Loucy (cell line): ENCODE results near the gene C14orf119.

Source experiments
- H2AFZ ChIP-seq: fragments of 200-600 bp; sonication (generic); 2 replicates; pipeline ENCODE4 v1.6.0; 2016; ENCODE audit warnings: antibody characterized with exemption, mild to moderate bottlenecking, low read length, moderate library complexity
- H3F3A ChIP-seq: fragments of 200-600 bp; 2 replicates; pipeline ENCODE4 v1.6.0; 2016; ENCODE audit warnings: antibody characterized with exemption, low read depth, mild to moderate bottlenecking
- H3K27me3 ChIP-seq: fragments of 200-600 bp; sonication (generic); 2 replicates; pipeline ENCODE4 v1.6.1; 2014; ENCODE audit warnings: low read length, mild to moderate bottlenecking; ENCODE audit not compliant: insufficient read depth, poor library complexity, severe bottlenecking
- H3K36me3 ChIP-seq: fragments of 200-600 bp; sonication (generic); 2 replicates; pipeline ENCODE4 v1.6.1; 2016; ENCODE audit warnings: low read length; ENCODE audit not compliant: insufficient read depth
- H3K4me1 ChIP-seq: fragments of 200-600 bp; sonication (generic); 2 replicates; pipeline ENCODE4 v1.5.1; 2014; ENCODE audit warnings: low read length, mild to moderate bottlenecking; ENCODE audit not compliant: insufficient read depth, poor library complexity, severe bottlenecking
- H3K4me2 ChIP-seq: fragments of 200-600 bp; sonication (generic); 2 replicates; pipeline ENCODE4 v1.6.0; 2014; ENCODE audit warnings: antibody characterized with exemption, low read length, low read depth, mild to moderate bottlenecking; ENCODE audit not compliant: poor library complexity, severe bottlenecking
- H3K4me3 ChIP-seq: fragments of 200-600 bp; sonication (generic); 2 replicates; pipeline ENCODE4 v1.5.1; 2014; ENCODE audit warnings: low read length, mild to moderate bottlenecking, mixed read lengths; ENCODE audit not compliant: poor library complexity, severe bottlenecking
- H3K79me2 ChIP-seq: fragments of 200-600 bp; sonication (generic); 2 replicates; pipeline ENCODE4 v1.6.1; 2014; ENCODE audit warnings: low read length; ENCODE audit not compliant: insufficient read depth
- H3K9ac ChIP-seq: fragments of 200-600 bp; sonication (generic); 2 replicates; pipeline ENCODE4 v1.6.0; 2014; ENCODE audit warnings: mild to moderate bottlenecking, low read depth, low read length, moderate library complexity; ENCODE audit not compliant: poor library complexity, severe bottlenecking
- H3K9me2 ChIP-seq: fragments of 200-600 bp; sonication (generic); replicated peaks from 2 replicates; pipeline ENCODE4 v1.6.1; 2016; ENCODE audit warnings: low read depth, low read length, mixed read lengths
- H3K9me3 ChIP-seq: fragments of 200-600 bp; sonication (generic); 2 replicates; pipeline ENCODE4 v1.6.1; 2014; ENCODE audit warnings: mild to moderate bottlenecking, antibody characterized with exemption, low read length, low read depth; ENCODE audit not compliant: insufficient read depth
- H4K20me1 ChIP-seq: fragments of 200-600 bp; sonication (generic); 2 replicates; pipeline ENCODE4 v1.6.0; 2014; ENCODE audit warnings: antibody characterized with exemption, low read length, mild to moderate bottlenecking; ENCODE audit not compliant: insufficient read depth, poor library complexity, severe bottlenecking
- CTCF ChIP-seq: fragments of 200-600 bp; sonication (generic); conservative IDR thresholded peaks from 2 replicates; pipeline ENCODE4 v1.5.1; 2014; ENCODE audit warnings: mild to moderate bottlenecking, antibody characterized with exemption, low read length
- EZH2phosphoT487 ChIP-seq: fragments of 200-600 bp; IDR thresholded peaks from 2 replicates; pipeline ENCODE4 v1.6.1; 2018; ENCODE audit warnings: antibody characterized with exemption, mild to moderate bottlenecking, moderate library complexity, borderline replicate concordance

C14orf119 gene

GRCh38 chr14:23146351-23146910 is 51.1 kb downstream of the C14orf119 start:
- Histone ChIP-seq H3K4me2 (no peak overlapping the region), H3K9me3 (no peaks in the 10 kb centered on the region), H3K79me2 (no peaks in the 10 kb centered on the region), H3K9ac (no peak overlapping the region), H3K4me3 (no peak overlapping the region), H3K27me3 (no peaks in the 10 kb centered on the region), H3F3A (no peaks in the 10 kb centered on the region), H3K9me2 (no peaks in the 10 kb centered on the region), H3K36me3 (no peaks in the 10 kb centered on the region), H3K4me1 (no peaks in the 10 kb centered on the region), H2AFZ (no peak overlapping the region), H4K20me1 (no peaks in the 10 kb centered on the region)
- TF ChIP-seq EZH2phosphoT487 (no peak), CTCF (no peak)

GRCh38 chr14:23146980-23147379 is 51.7 kb downstream of the C14orf119 start:
- no peaks in the 10 kb centered on the region for H3K36me3 ChIP-seq
- H3K4me1 ChIP-seq, result no peaks in the 10 kb centered on the region
- no peaks in the 10 kb centered on the region for H3K79me2 ChIP-seq
- TF ChIP-seq CTCF (no peak), EZH2phosphoT487 (no peak)
- H3K27me3 ChIP-seq, result no peaks in the 10 kb centered on the region
- H4K20me1 ChIP-seq, result no peaks in the 10 kb centered on the region
- no peaks in the 10 kb centered on the region for H3K9me3 ChIP-seq
- no peak overlapping the region for H2AFZ ChIP-seq
- no peak overlapping the region for H3K4me3 ChIP-seq
- no peak overlapping the region for H3K9ac ChIP-seq
- no peaks in the 10 kb centered on the region for H3F3A ChIP-seq
- no peaks in the 10 kb centered on the region for H3K9me2 ChIP-seq
- H3K4me2 ChIP-seq, result no peak overlapping the region

GRCh38 chr14:23147676-23148075 is 52.4 kb downstream of the C14orf119 start:
- no peaks in the 10 kb centered on the region for H3K79me2 ChIP-seq
- no peaks in the 10 kb centered on the region for H3K9me2 ChIP-seq
- no peak overlapping the region for H3K4me2 ChIP-seq
- no peaks in the 10 kb centered on the region for H3K36me3 ChIP-seq
- TF ChIP-seq EZH2phosphoT487, result no peak
- no peak for TF ChIP-seq CTCF
- H3F3A ChIP-seq, result no peaks in the 10 kb centered on the region
- no peaks in the 10 kb centered on the region for H4K20me1 ChIP-seq
- no peak overlapping the region for H2AFZ ChIP-seq
- H3K4me3 ChIP-seq, result no peak overlapping the region
- H3K27me3 ChIP-seq, result no peaks in the 10 kb centered on the region
- H3K4me1 ChIP-seq, result no peaks in the 10 kb centered on the region
- no peak overlapping the region for H3K9ac ChIP-seq
- no peaks in the 10 kb centered on the region for H3K9me3 ChIP-seq
